GM19023 (cell line): ENCODE results near the gene PPARGC1A.

Experiments
- ATAC-seq: cut with Tn5 transposase; IDR thresholded peaks from one replicate; pipeline ENCODE4 v1.9.1; 2021; ENCODE audit warnings: mild to moderate bottlenecking, moderate library complexity; ENCODE audit not compliant: unreplicated experiment

PPARGC1A gene

GRCh38 chr4:23844961-23845360, 44.9 kb downstream of the PPARGC1A start:
- ATAC-seq: no peak

- ATAC-seq: no peak
Observed at GRCh38 chr4:23839279-23839678, 50.6 kb downstream of the PPARGC1A start.

- ATAC-seq: no peak
Observed at GRCh38 chr4:23838607-23839006, 51.2 kb downstream of the PPARGC1A start.

- no peak for ATAC-seq
Observed at GRCh38 chr4:23838131-23838530, 51.7 kb downstream of the PPARGC1A start.

- no peak for ATAC-seq
Observed at GRCh38 chr4:23837371-23837770, 52.5 kb downstream of the PPARGC1A start.

GRCh38 chr4:23835774-23836478, 53.9 kb downstream of the PPARGC1A start:
- no peak for ATAC-seq

- no peak for ATAC-seq
Observed at GRCh38 chr4:23828779-23829178, 61.1 kb downstream of the PPARGC1A start.

GRCh38 chr4:23828020-23828715, 61.7 kb downstream of the PPARGC1A start:
- no peak for ATAC-seq

GRCh38 chr4:23822181-23822580, 67.7 kb downstream of the PPARGC1A start:
- no peak for ATAC-seq

GRCh38 chr4:23819041-23819511, 70.8 kb downstream of the PPARGC1A start:
- ATAC-seq: no peak

GRCh38 chr4:23818097-23818885, 71.6 kb downstream of the PPARGC1A start:
- no peak for ATAC-seq

- no peak for ATAC-seq
Observed at GRCh38 chr4:23814996-23815660, 74.7 kb downstream of the PPARGC1A start.

GRCh38 chr4:23814587-23814986, 75.3 kb downstream of the PPARGC1A start:
- ATAC-seq: no peak

GRCh38 chr4:23811161-23811560, 78.7 kb downstream of the PPARGC1A start:
- ATAC-seq: no peak

GRCh38 chr4:23805450-23805851, 84.4 kb downstream of the PPARGC1A start:
- no peak for ATAC-seq

- ATAC-seq: no peak
Observed at GRCh38 chr4:23789762-23790161, 100.1 kb downstream of the PPARGC1A start.

GRCh38 chr4:23788460-23788859, 101.4 kb downstream of the PPARGC1A start:
- ATAC-seq: no peak

GRCh38 chr4:23788027-23788426, 101.8 kb downstream of the PPARGC1A start:
- ATAC-seq: no peak

GRCh38 chr4:23782778-23783437, 106.9 kb downstream of the PPARGC1A start:
- ATAC-seq: no peak

- ATAC-seq: no peak
Observed at GRCh38 chr4:23779839-23780238, 110.0 kb downstream of the PPARGC1A start.

- ATAC-seq: no peak
Observed at GRCh38 chr4:23779422-23779821, 110.4 kb downstream of the PPARGC1A start.
